Measurements from ENCODE around the gene TWNK.
"Not testable (repeated sequence)": the region's sequence is repeated elsewhere in the genome, so short reads cannot be mapped to it uniquely, and the experiment has no call there.

TWNK gene

GRCh38 chr10:101031796-101032636 is 44.7 kb downstream of the TWNK start:
- peak; percentile 73 to 77 for DNase-seq

- peak; percentile 64 to 71 for DNase-seq
Measured at GRCh38 chr10:101032637-101033224, 45.4 kb downstream of the TWNK start.

DNA sequence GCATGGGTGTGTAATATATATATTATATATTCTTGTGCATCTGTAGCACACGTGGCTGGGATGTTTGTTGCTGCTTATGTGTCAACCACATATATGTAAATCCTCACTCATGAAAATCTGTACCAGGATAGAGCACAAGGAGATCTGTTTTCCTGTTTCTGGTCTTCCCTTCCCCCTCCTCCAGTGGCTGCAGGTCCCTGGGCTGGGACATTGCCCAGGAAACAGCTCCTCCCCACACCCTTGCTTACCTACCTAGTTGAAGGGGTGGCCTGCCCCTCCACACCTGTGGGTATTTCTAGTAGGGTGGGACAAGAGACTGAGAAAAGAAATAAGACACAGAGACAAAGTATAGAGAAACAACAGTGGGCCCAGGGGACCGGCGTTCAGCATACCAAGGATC is 45.9 kb downstream of the TWNK start:
- DNase-seq = no peak

- DNase-seq = not testable (repeated sequence)
Measured at GRCh38 chr10:101034404-101034803, 47.1 kb downstream of the TWNK start.

DNA sequence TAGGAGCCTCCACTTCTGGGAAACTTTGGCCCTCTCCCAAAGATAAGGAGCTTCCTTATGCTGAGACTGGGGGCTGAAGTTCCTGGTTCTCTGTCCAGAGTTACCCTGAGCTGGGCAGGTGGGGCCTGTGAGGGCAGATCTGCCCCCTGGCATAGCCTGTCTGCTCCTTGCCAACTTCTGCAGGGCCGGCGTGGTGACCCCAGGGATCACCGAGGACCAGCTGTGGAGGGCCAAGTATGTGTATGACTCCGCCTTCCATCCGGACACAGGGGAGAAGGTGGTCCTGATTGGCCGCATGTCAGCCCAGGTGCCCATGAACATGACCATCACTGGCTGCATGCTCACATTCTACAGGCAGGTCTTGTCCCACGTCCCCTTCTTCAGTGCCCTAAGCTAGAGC is 48.0 kb downstream of the TWNK start:
- no peak for DNase-seq

DNA sequence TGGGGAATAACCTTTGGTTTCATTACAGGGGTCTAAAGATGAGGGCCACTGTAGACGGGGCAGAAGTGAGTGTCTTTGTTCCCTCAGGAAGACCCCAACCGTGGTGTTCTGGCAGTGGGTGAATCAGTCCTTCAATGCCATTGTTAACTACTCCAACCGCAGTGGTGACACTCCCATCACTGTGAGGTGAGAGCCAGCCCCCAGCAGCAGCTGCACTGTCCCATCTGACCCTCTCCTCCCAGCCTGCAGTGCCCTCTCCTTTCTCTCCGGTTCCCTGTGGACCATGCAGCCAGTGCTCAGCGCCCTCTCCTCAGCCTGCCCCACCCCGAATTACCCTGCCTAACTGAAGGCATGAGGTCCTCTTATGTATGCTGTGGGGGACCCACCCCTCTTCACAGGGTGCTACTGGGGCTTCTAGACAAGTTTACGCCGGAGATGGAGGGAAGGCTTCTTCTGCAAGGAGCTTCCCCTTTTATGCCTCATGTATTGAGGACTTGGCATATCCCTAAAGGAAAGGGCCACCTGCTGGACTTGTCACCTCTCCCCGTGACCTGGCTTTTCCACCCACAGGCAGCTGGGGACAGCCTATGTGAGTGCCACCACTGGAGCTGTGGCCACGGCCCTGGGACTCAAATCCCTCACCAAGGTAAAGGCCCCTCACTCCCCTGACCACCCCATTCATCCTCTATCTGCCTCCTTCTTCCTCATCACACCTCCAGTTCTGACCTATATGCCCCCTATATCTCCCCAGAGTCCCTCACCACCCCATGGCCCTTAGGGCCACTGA is 48.8 kb downstream of the TWNK start:
- no peak for DNase-seq

- DNase-seq = no peak
Measured at GRCh38 chr10:101036726-101037125, 49.4 kb downstream of the TWNK start.

GRCh38 chr10:101038484-101038883 is 51.1 kb downstream of the TWNK start:
- no peak for DNase-seq

GRCh38 chr10:101040061-101040460 is 52.7 kb downstream of the TWNK start:
- no peak for DNase-seq

GRCh38 chr10:101040851-101041250 is 53.5 kb downstream of the TWNK start:
- DNase-seq = no peak

DNA sequence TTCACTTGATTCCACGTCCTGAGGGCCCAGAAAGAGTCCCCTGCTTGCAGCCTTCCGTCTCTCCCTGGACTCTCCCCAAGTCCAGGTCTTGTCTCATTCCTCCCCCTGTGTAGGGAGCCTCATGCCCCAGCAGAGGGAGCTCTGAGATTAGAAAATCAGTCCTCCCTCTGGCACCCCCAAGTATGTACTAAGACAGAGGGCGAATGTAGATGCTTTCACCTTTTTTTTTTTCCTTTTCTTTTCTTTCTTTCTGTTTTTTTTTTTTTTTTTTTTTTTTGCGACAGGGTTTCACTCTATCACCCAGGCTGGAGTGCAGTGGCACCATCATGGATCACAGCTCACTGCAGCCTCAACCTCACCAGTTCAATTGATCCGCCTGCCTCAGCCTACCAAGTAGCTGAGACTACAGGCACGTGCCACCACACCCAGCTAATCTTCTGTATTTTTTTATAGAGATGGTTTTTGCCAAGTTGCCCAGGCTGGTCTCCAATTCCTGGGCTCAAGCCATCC is 54.0 kb downstream of the TWNK start:
- DNase-seq = peak; percentile 71 to 78

- no peak for DNase-seq
Measured at GRCh38 chr10:101042118-101042517, 54.8 kb downstream of the TWNK start.

- peak; percentile 97 to 98 for DNase-seq
Measured at GRCh38 chr10:101042667-101043362, 55.5 kb downstream of the TWNK start.

DNA sequence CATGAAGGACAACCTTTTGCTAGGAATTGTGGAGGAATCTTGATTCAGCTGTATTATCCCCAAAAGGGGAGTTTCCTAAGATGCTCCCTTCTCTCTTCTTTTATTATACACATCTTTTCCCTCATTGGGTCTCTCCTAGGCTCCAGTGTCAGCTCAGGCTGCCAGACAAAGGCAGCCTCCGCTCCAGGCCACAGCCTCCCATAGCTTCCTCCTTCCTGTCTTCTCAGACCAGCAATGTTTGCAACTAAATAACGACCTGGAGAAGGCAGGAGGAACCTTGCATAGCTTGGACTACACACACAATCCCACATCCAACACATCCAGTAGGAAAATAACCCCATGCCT is 56.0 kb downstream of the TWNK start:
- no peak for DNase-seq
